Trophoblast cell (in vitro differentiated cells and primary cell): ENCODE data around the gene EFCAB10.
"Not testable (repeated sequence)": the region's sequence is repeated elsewhere in the genome, so short reads cannot be mapped to it uniquely, and the experiment has no call there.

Experiments used
- DNase-seq, 2 donors: peaks; one replicate each; pipeline ENCODE4 v3.0.0-alpha.2; 2016
- H2AFZ ChIP-seq: 2 replicates; pipeline ENCODE4 v1.6.1; 2013; ENCODE audit warnings: low read length, moderate library complexity, mild to moderate bottlenecking; ENCODE audit not compliant: insufficient read depth, poor library complexity
- H2AK5ac ChIP-seq: 2 replicates; pipeline ENCODE4 v1.6.1; 2013; ENCODE audit warnings: mild to moderate bottlenecking, low read length
- H2BK120ac ChIP-seq: 2 replicates; pipeline ENCODE4 v1.6.1; 2013; ENCODE audit warnings: low read length, mild to moderate bottlenecking, moderate library complexity; ENCODE audit not compliant: insufficient read depth, poor library complexity
- H2BK12ac ChIP-seq: 2 replicates; pipeline ENCODE4 v1.6.1; 2013; ENCODE audit warnings: mild to moderate bottlenecking, low read length, moderate library complexity
- H2BK5ac ChIP-seq: 2 replicates; pipeline ENCODE4 v1.6.1; 2013; ENCODE audit warnings: low read length, low read depth, moderate library complexity, mild to moderate bottlenecking; ENCODE audit not compliant: poor library complexity
- H3K14ac ChIP-seq: 2 replicates; pipeline ENCODE4 v1.6.1; 2013; ENCODE audit warnings: mild to moderate bottlenecking, low read length
- H3K18ac ChIP-seq: 2 replicates; pipeline ENCODE4 v1.6.1; 2013; ENCODE audit warnings: mild to moderate bottlenecking, low read length
- H3K23ac ChIP-seq: 2 replicates; pipeline ENCODE4 v1.6.1; 2013; ENCODE audit warnings: low read length
- H3K27ac ChIP-seq: 2 replicates; pipeline ENCODE4 v1.5.1; 2013; ENCODE audit warnings: low read depth, mild to moderate bottlenecking, inconsistent platforms, low read length, moderate library complexity
- H3K27me3 ChIP-seq: 2 replicates; pipeline ENCODE4 v1.6.1; 2013; ENCODE audit warnings: inconsistent platforms, mild to moderate bottlenecking, low read length, moderate library complexity; ENCODE audit not compliant: insufficient read depth
- H3K36me3 ChIP-seq, 2 experiments: 1 replicate in 1 of 2; 2 replicates in 1 of 2; pipeline ENCODE4 v1.6.1; 2013; ENCODE audit warnings: low read length in 2 of 2, mild to moderate bottlenecking in 2 of 2, moderate library complexity in 1 of 2; ENCODE audit not compliant: insufficient read depth in 2 of 2, control insufficient read depth in 1 of 2
- H3K4ac ChIP-seq: 2 replicates; pipeline ENCODE4 v1.6.1; 2013; ENCODE audit warnings: low read depth, mild to moderate bottlenecking, low read length, moderate library complexity
- H3K4me1 ChIP-seq, 2 experiments: 1 replicate in 1 of 2; 2 replicates in 1 of 2; pipeline ENCODE4 v1.6.1; 2013; ENCODE audit warnings: low read length in 2 of 2, mild to moderate bottlenecking in 2 of 2, moderate library complexity in 1 of 2; ENCODE audit not compliant: insufficient read depth in 2 of 2, control insufficient read depth in 1 of 2
- H3K4me2 ChIP-seq: 2 replicates; pipeline ENCODE4 v1.6.1; 2013; ENCODE audit warnings: inconsistent platforms, mild to moderate bottlenecking, low read length, moderate library complexity
- H3K4me3 ChIP-seq: 2 replicates; pipeline ENCODE4 v1.5.1; 2013; ENCODE audit warnings: mild to moderate bottlenecking, low read depth, low read length, inconsistent platforms
- H3K79me1 ChIP-seq: one replicate; pipeline ENCODE4 v1.6.1; 2013; ENCODE audit warnings: low read length
- H3K79me2 ChIP-seq: 2 replicates; pipeline ENCODE4 v1.6.1; 2013; ENCODE audit warnings: low read length, mild to moderate bottlenecking; ENCODE audit not compliant: control insufficient read depth, insufficient read depth, poor library complexity
- H3K9ac ChIP-seq: 2 replicates; pipeline ENCODE4 v1.6.1; 2013; ENCODE audit warnings: mild to moderate bottlenecking, low read length
- H3K9me3 ChIP-seq: 2 replicates; pipeline ENCODE4 v1.6.1; 2013; ENCODE audit warnings: low read depth, mild to moderate bottlenecking, control low read depth, inconsistent platforms, low read length; ENCODE audit not compliant: insufficient read depth
- H4K12ac ChIP-seq: 2 replicates; pipeline ENCODE4 v1.6.1; 2013; ENCODE audit warnings: low read depth, mild to moderate bottlenecking, low read length, moderate library complexity
- H4K8ac ChIP-seq: 2 replicates; pipeline ENCODE4 v1.6.1; 2013; ENCODE audit warnings: low read depth, mild to moderate bottlenecking, low read length, moderate library complexity
- H4K91ac ChIP-seq: one replicate; pipeline ENCODE4 v1.6.1; 2013; ENCODE audit warnings: low read depth, mild to moderate bottlenecking, low read length, moderate library complexity
- WGBS: extraction: QIAGEN DNeasy Blood & Tissue Kit; methylation state at CpG from one replicate; pipeline ENCODE4 v1.1.7; 2013; ENCODE audit warnings: missing lambda C conversion rate; ENCODE audit not compliant: insufficient read length, insufficient coverage; ENCODE audit errors: extremely low coverage; 5-methylcytosine and 5-hydroxymethylcytosine counted together

The EFCAB10 gene

DNA sequence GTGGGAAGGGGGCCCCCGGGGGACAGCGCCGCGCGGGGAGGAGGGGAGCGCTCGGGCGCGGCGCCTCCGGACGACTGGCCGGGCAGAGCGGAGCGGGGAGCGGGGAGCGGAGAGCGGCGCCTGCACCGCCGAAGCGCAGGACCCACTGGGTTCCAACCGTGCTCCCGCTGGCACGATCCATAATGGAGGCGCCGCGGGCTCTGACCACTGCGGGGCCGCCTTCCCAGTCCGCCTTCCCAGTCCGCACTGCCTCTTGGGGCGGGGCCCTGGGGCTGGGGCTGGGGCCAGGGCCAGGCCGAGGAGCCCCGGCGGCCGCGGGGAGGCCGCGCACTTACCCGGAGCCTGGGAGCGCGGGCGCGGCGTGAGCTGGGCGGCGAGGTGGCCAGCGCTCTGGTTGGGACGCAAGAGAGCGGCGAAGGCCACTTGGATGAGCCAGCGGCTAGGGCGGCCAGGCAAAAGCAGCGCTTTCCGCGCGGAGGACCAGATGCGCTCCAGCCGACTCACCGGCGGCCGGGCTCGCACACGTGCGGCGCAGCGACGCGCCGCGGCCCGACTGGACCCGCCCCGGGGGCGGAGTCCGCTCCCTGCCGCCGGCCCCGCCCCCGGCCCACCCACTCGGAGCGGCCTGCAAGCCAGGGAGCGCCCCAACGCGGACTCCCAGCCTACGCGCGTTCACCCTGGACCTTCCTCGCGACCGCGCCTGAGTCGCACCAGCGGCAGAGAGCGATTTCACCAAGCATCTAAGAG lies 59.4 kb downstream of the EFCAB10 start, which contains the start of gene PUS7:
PUS7 (minus strand) TSS at position 555 of the 747 bp plus-strand sequence. CDS start 13,759 bp downstream, outside the sequence.
- peak; percentile 81 to 89 for DNase-seq
- H3K79me2 ChIP-seq = peaks cover 2% of the 10 kb centered on the region
- peak within 1 kb of the TSS; percentile 89 for H2AFZ ChIP-seq
- peak within 1 kb of the TSS; percentile 28 for H4K12ac ChIP-seq
- no peaks in the 10 kb centered on the region for H3K36me3 ChIP-seq
- H2BK12ac ChIP-seq = no peak within 1 kb of the TSS
- no peaks in the 10 kb centered on the region for H3K27me3 ChIP-seq
- H3K4ac ChIP-seq = no peak within 1 kb of the TSS
- peak within 1 kb of the TSS; percentile 15 for H2BK5ac ChIP-seq
- peak within 1 kb of the TSS; percentile 37 for H2BK120ac ChIP-seq
- H2AK5ac ChIP-seq = no peak within 1 kb of the TSS
- no peaks in the 10 kb centered on the region for H3K4me1 ChIP-seq
- no peak within 1 kb of the TSS for H3K23ac ChIP-seq
- no peaks in the 10 kb centered on the region for H3K9me3 ChIP-seq
- H3K18ac ChIP-seq = peak within 1 kb of the TSS; percentile 33
- peak within 1 kb of the TSS; percentile 91 for H3K9ac ChIP-seq
- peak within 1 kb of the TSS; percentile 90 for H3K4me3 ChIP-seq
- peak within 1 kb of the TSS; percentile 33 for H4K91ac ChIP-seq
- peaks cover 2% of the 10 kb centered on the region for H3K79me1 ChIP-seq
- no CpG with 5 or more reads among the region's 96 CpGs for WGBS
- peak within 1 kb of the TSS; percentile 90 for H3K4me2 ChIP-seq
- H3K14ac ChIP-seq = peak within 1 kb of the TSS; percentile 32
- H3K27ac ChIP-seq = peak within 1 kb of the TSS; percentile 79
- peak within 1 kb of the TSS; percentile 54 for H4K8ac ChIP-seq

- peak overlapping the region; percentile 91 for H3K9ac ChIP-seq
- peak overlapping the region; percentile 33 for H4K91ac ChIP-seq
- H3K4me1 ChIP-seq = no peaks in the 10 kb centered on the region
- peak; percentile 20 to 60 for DNase-seq
- H3K14ac ChIP-seq = peak overlapping the region; percentile 32
- no peak overlapping the region for H2BK5ac ChIP-seq
- no peaks in the 10 kb centered on the region for H3K36me3 ChIP-seq
- H3K4me2 ChIP-seq = peak overlapping the region; percentile 90
- no peaks in the 10 kb centered on the region for H3K9me3 ChIP-seq
- peak overlapping the region; percentile 37 for H2BK120ac ChIP-seq
- H2AK5ac ChIP-seq = no peak overlapping the region
- no peak overlapping the region for H3K23ac ChIP-seq
- peak overlapping the region; percentile 30 for H4K8ac ChIP-seq
- peak overlapping the region; percentile 90 for H3K4me3 ChIP-seq
- H2AFZ ChIP-seq = peak overlapping the region; percentile 27
- WGBS = no CpG with 5 or more reads among the region's 25 CpGs
- peak overlapping the region; percentile 33 for H3K18ac ChIP-seq
- no peak overlapping the region for H2BK12ac ChIP-seq
- H4K12ac ChIP-seq = peak overlapping the region; percentile 28
- no peaks in the 10 kb centered on the region for H3K27me3 ChIP-seq
- H3K79me1 ChIP-seq = peaks cover 2% of the 10 kb centered on the region
- H3K27ac ChIP-seq = peak overlapping the region; percentile 79
- H3K79me2 ChIP-seq = peaks cover 2% of the 10 kb centered on the region
- no peak overlapping the region for H3K4ac ChIP-seq
These were observed 60.1 kb downstream of the EFCAB10 start for GRCh38 chr7:105521027-105521716.

DNA sequence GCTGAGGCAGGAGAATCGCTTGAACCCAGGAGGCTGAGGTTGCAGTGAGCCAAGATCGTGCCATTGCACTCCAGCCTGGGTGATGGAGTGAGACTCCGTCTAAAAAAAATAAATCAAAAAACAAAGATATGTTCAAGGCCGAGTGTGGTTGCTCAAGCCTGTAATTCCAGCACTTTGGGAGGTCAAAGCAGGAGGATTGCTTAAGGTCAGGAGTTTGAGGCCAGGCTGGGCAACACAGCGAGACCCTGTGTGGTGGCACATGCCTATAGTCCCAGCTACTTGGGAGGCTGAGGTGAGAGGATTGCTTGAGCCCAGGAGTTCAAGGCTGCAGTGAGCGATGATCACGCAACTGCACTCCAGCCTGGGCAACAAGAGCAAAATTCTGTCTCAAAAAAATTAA lies 60.7 kb downstream of the EFCAB10 start:
- not testable (repeated sequence) for H4K12ac ChIP-seq, H3K9ac ChIP-seq, DNase-seq, H2BK12ac ChIP-seq, H3K79me1 ChIP-seq, H2BK5ac ChIP-seq, H4K8ac ChIP-seq, H3K79me2 ChIP-seq, H2AK5ac ChIP-seq, H3K4me1 ChIP-seq, H3K27me3 ChIP-seq, H3K4me2 ChIP-seq, H3K14ac ChIP-seq, H3K23ac ChIP-seq, H2AFZ ChIP-seq, H3K9me3 ChIP-seq, H2BK120ac ChIP-seq, H3K4me3 ChIP-seq, H3K27ac ChIP-seq, H4K91ac ChIP-seq, H3K18ac ChIP-seq, H3K36me3 ChIP-seq
- no CpG with 5 or more reads among the region's 7 CpGs for WGBS
- H3K4ac ChIP-seq = peak overlapping the region; percentile 10

DNA sequence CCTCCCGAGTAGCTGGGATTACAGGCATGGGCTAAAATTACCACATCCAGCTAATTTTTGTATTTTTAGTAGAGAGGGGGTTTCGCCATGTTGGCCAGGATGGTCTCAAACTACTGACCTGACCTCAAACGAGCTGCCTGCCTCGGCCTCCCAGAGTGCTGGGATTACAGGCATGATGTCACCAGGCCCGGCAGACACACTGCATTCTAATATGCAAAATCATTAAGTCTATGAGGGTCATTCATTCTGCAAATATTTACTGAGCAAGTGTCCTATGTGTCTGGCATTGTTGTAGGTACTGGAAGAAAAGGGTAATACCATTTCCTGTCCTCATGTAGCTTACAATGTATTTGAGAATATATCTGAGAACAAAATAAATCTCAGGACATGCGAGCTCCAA lies 61.9 kb downstream of the EFCAB10 start:
- no peaks in the 10 kb centered on the region for H3K36me3 ChIP-seq
- no peak overlapping the region for H2AFZ ChIP-seq
- no peaks in the 10 kb centered on the region for H3K4me1 ChIP-seq
- peaks cover 2% of the 10 kb centered on the region for H3K79me2 ChIP-seq
- H3K23ac ChIP-seq = no peak overlapping the region
- no peak overlapping the region for H3K18ac ChIP-seq
- no peak overlapping the region for H4K12ac ChIP-seq
- H2BK12ac ChIP-seq = no peak overlapping the region
- H3K79me1 ChIP-seq = peaks cover 2% of the 10 kb centered on the region
- WGBS = no CpG with 5 or more reads among the region's 6 CpGs
- H2BK120ac ChIP-seq = no peak overlapping the region
- H3K4me3 ChIP-seq = no peak overlapping the region
- H2BK5ac ChIP-seq = no peak overlapping the region
- no peak overlapping the region for H4K91ac ChIP-seq
- H3K14ac ChIP-seq = no peak overlapping the region
- H3K4me2 ChIP-seq = no peak overlapping the region
- no peak overlapping the region for H3K27ac ChIP-seq
- H3K9me3 ChIP-seq = no peaks in the 10 kb centered on the region
- no peak overlapping the region for H3K9ac ChIP-seq
- DNase-seq = peak in 1 of 2 donors; percentile 13
- no peaks in the 10 kb centered on the region for H3K27me3 ChIP-seq
- H3K4ac ChIP-seq = no peak overlapping the region
- H2AK5ac ChIP-seq = no peak overlapping the region
- no peak overlapping the region for H4K8ac ChIP-seq
